ENCODE data around the gene SGSH. TPM values are rescaled to one million over a fixed set of nuclear protein-coding genes. Genes with fewer than 3 reads are reported as not detected.

Gene SGSH
- total RNA-seq, 1 donor from 2014 or later: 43.9 TPM

- no peak for DNase-seq (ENCODE audit: low spot score, unreplicated experiment)
- peaks cover 1% of the 10 kb centered on the region for H3K4me1 Mint-ChIP-seq (ENCODE audit: low read depth)
- peaks cover 22% of the 10 kb centered on the region for H3K27me3 Mint-ChIP-seq
- H3K27ac Mint-ChIP-seq: no peak overlapping the region
- no peak for TF ChIP-seq CTCF (IDR thresholded peaks at IDR 0.05; ENCODE audit: unreplicated experiment)
- H3K4me3 Mint-ChIP-seq (ENCODE audit: low read depth): no peak overlapping the region
- no peaks in the 10 kb centered on the region for H3K9me3 Mint-ChIP-seq (ENCODE audit: low read depth)
- no peaks in the 10 kb centered on the region for H3K36me3 Mint-ChIP-seq (ENCODE audit: insufficient read depth)
Measured at GRCh38 chr17:80191192-80191591, 28.9 kb downstream of the SGSH start.

- DNase-seq (ENCODE audit: low spot score, unreplicated experiment): no peak
- H3K4me3 Mint-ChIP-seq (ENCODE audit: low read depth): no peak overlapping the region
- no peak for TF ChIP-seq CTCF (IDR thresholded peaks at IDR 0.05; ENCODE audit: unreplicated experiment)
- H3K27me3 Mint-ChIP-seq: peaks cover 25% of the 10 kb centered on the region
- H3K4me1 Mint-ChIP-seq (ENCODE audit: low read depth): peaks cover 1% of the 10 kb centered on the region
- H3K9me3 Mint-ChIP-seq (ENCODE audit: low read depth): no peaks in the 10 kb centered on the region
- H3K36me3 Mint-ChIP-seq (ENCODE audit: insufficient read depth): no peaks in the 10 kb centered on the region
- no peak overlapping the region for H3K27ac Mint-ChIP-seq
Measured at GRCh38 chr17:80190716-80191115, 29.4 kb downstream of the SGSH start.

- Mint-ChIP-seq H3K36me3 (ENCODE audit: insufficient read depth) (no peaks in the 10 kb centered on the region), H3K4me3 (ENCODE audit: low read depth) (no peak overlapping the region), H3K9me3 (ENCODE audit: low read depth) (no peaks in the 10 kb centered on the region), H3K27me3 (peaks cover 29% of the 10 kb centered on the region), H3K4me1 (ENCODE audit: low read depth) (peaks cover 1% of the 10 kb centered on the region), H3K27ac (no peak overlapping the region)
- TF ChIP-seq CTCF (IDR thresholded peaks at IDR 0.05; ENCODE audit: unreplicated experiment): no peak
- DNase-seq (ENCODE audit: low spot score, unreplicated experiment): no peak
Measured at GRCh38 chr17:80189611-80190010, 30.5 kb downstream of the SGSH start.

GRCh38 chr17:80187515-80187941 lies 32.6 kb downstream of the SGSH start:
- Mint-ChIP-seq H3K36me3 (ENCODE audit: insufficient read depth) (no peaks in the 10 kb centered on the region), H3K4me1 (ENCODE audit: low read depth) (no peaks in the 10 kb centered on the region), H3K27ac (no peak overlapping the region), H3K4me3 (ENCODE audit: low read depth) (no peak overlapping the region), H3K9me3 (ENCODE audit: low read depth) (no peaks in the 10 kb centered on the region), H3K27me3 (peaks cover 23% of the 10 kb centered on the region)
- no peak for TF ChIP-seq CTCF (IDR thresholded peaks at IDR 0.05; ENCODE audit: unreplicated experiment)
- DNase-seq (ENCODE audit: low spot score, unreplicated experiment): no peak

GRCh38 chr17:80187090-80187489 lies 33.0 kb downstream of the SGSH start:
- TF ChIP-seq CTCF (IDR thresholded peaks at IDR 0.05; ENCODE audit: unreplicated experiment): no peak
- Mint-ChIP-seq H3K27me3 (peaks cover 22% of the 10 kb centered on the region), H3K9me3 (ENCODE audit: low read depth) (no peaks in the 10 kb centered on the region), H3K4me1 (ENCODE audit: low read depth) (no peaks in the 10 kb centered on the region), H3K27ac (no peak overlapping the region), H3K36me3 (ENCODE audit: insufficient read depth) (no peaks in the 10 kb centered on the region), H3K4me3 (ENCODE audit: low read depth) (no peak overlapping the region)
- DNase-seq (ENCODE audit: low spot score, unreplicated experiment): no peak

Data from progenitor cell of endocrine pancreas (in vitro differentiated cells).